ENCODE data around the gene ZNF318.

DNA sequence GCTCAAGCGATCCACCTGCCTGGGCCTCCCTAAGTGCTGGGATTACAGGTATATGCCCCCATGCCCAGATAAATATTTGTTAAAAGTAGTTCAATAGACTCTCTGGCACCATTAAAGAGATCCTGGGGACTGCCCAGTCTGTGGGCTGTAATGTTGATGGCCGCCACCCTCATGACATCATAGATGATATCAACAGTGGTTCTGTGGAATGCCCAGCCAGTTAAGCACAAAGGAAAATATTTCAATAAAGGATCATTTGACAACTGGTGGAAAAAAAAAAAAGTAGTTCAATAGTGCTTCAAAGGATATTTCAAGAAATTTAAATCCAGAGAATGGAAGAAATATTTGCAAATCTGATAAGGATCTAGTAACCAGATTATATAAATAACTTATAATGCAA is 59.3 kb downstream of the ZNF318 start:
- TF ChIP-seq EZH2 (IDR thresholded peaks at IDR 0.05) (no peak), POLR2AphosphoS5 (IDR thresholded peaks at IDR 0.05; ENCODE audit: borderline replicate concordance, low read depth, low read length) (no peak), FOXP2 (optimal IDR thresholded peaks at IDR 0.05; ENCODE audit: control extremely low read depth, extremely low read length, insufficient read depth) (no peak)

Data from SK-N-MC (cell line).